LHCN-M2 (cell line): ENCODE data around the gene CDHR2. TPM values are rescaled to one million over a fixed set of nuclear protein-coding genes. Genes with fewer than 3 reads are reported as not detected.

Source experiments
- DNase-seq: peaks from one replicate; pipeline ENCODE4 v3.0.0-alpha.2; 2012; ENCODE audit warnings: low read depth
- total RNA-seq: library from RNA; depleted of rRNA; stranded (reverse); fragments of >200 nt; gene quantifications from 2 replicates; pipeline ENCODE4 v1.2.3, GENCODE V29; 2014

CDHR2 gene
- total RNA-seq, 1 experiment from 2014 or later = not detected

- no peak for DNase-seq
Observed at GRCh38 chr5:176619569-176620332, 70.6 kb downstream of the CDHR2 start.

- peak; percentile 72 for DNase-seq
Observed at GRCh38 chr5:176620333-176620981, 71.3 kb downstream of the CDHR2 start.

- peak; percentile 75 for DNase-seq
Observed at GRCh38 chr5:176621661-176622079, 72.5 kb downstream of the CDHR2 start.

DNA sequence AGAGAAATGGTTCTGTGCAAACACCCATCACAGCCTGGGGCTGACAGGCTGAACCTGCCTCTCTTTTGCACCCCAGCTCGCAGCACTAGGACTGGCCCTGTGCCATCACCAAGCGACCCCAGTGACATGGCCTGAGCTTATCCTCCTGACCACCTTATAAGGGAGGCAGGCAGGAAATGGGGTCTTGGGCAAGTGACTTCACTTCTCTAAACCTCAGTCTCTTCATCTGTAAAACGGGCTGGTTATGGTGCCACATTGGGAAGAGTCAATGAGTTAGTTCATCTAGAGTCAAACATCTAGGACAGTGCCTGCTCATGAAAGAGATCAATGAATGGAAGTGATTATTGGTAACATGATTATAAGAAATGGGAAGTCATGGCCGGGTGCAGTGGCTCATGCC is 75.0 kb downstream of the CDHR2 start:
- DNase-seq = no peak

DNA sequence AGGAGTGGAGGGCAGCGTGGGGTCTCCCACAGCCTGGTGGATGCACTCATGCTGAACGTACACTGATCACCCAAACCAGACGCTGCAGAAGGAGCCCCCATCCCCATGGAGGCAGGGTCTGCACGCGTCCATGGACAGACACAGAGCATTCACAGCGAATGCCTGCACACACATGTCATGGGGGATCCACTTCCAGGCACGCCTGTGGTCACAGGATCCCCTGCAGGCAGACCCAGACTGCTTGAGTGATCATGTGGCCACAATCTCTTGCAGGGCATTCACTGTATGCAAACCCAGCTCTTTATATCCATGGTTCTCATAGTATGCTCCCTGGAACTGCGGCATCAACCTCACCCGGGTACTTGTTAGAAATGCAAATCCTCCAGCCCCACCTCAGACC is 75.8 kb downstream of the CDHR2 start:
- DNase-seq = no peak

GRCh38 chr5:176625512-176625911 is 76.4 kb downstream of the CDHR2 start:
- DNase-seq = no peak

DNA sequence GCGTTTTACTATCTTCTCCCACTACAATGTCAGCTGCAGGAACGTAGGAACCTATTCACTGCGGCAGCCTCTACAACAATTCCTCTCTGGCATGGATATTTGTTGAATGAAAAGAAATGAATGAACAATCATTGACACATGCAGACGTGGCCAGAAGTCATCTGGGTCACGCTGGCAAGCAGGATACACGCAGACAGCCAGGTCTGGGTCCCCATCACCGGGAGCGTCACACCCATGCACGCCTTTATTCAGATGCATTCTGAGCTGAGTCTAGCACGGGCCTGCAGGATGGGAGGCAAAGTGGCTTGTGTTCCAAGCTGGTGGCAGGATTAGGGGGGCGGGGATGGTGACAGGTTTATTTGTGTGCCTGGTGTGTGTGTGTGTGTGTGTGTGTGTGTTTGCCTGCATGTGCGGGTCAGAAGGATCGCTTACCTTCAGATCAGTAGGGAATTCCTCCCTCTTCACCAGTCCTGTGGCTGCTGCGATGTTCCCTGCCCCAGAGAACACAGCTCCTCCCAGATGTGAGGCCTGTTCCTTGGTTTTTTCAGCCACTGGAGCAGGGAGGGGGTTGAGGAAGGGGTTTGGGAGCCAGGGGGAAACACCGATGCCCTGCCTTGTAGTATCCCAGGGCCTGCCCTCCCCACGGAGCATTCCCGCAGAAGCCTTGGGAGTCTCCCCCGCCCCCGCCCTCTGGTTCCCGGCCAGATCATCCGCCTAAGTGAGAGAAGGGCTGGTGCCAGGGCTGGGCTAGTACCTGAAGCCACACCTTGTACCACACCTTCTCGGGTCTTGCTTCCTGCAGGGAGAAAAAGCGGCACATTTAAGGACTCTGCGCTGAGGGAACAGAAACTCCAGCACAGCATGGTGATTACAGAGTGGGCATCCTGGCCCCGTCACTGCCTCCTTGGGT is 77.1 kb downstream of the CDHR2 start:
- no peak for DNase-seq

DNA sequence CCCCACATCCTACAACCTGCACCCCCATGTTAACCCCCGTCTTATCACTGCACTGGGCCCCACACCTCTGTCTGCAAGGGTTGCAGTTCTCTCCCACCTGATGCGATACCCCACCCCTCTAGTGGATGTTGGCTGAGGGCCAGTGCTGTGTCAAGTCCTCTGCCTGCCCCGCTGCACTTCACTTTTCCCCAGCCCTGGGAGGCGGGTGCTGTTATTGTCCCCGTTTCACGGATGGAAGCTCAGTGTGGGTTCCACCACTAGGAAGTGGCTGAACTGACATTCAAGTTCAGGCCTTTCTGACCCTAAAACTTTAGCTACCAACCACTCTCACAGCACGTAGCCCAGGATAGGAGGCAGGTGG is 77.7 kb downstream of the CDHR2 start:
- no peak for DNase-seq

DNA sequence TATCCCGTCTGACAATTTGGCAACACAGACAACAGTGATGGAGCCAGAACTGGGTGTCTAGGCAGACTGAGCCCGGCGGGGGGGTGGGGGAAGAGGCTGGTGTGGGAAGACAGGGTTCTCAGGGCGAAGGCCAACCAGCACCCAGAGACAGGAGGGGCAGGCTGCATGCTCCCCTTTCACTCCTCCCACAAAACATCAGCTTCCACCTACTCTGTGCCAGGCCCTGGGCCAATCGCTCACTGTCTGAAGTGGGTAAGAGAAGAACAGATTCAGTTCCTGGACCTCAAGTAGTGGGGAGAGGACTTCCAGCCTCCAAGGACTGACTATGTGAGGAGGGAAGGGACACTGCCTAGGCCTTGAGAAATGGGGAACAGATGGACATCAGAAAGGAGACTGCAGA is 78.4 kb downstream of the CDHR2 start:
- DNase-seq = no peak

DNA sequence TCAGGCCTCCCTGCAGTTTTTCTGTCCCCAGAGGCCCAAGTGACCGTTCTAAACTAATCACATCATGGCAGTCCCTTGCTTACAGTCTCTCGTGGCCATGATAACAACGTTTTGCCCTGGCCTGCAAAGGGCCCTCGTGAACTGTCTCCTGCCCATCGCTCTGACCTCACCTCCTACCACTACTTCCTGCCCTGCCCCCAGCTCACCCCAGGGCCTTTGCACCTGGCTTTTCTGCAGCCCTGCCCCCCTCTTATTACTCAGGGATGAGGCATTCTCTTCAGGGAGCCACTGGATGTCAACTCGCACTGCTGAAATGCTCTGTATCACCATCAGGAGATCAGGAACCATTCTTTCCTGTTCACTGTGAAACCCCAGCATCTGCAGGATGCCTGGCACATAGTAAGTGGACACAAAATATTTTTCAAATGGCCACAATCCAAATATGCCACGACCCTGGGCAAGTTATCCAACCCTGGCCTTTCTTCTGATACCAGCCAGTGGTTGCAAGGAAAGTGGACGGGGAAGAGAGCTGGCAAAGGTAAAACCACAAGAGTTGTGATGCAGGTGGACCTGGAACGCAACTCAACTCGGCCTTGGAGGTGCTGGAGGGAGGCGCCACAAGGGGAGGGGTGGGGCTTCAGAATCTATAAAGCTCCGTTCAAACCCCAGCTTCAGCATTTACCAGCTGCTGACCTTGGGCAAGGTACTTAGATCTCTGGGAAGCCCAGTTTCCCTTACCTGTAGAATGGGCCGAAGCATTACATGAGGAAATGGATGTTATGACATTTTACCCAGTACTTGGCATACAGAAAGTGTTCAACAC is 79.5 kb downstream of the CDHR2 start:
- DNase-seq = peak; percentile 44

DNA sequence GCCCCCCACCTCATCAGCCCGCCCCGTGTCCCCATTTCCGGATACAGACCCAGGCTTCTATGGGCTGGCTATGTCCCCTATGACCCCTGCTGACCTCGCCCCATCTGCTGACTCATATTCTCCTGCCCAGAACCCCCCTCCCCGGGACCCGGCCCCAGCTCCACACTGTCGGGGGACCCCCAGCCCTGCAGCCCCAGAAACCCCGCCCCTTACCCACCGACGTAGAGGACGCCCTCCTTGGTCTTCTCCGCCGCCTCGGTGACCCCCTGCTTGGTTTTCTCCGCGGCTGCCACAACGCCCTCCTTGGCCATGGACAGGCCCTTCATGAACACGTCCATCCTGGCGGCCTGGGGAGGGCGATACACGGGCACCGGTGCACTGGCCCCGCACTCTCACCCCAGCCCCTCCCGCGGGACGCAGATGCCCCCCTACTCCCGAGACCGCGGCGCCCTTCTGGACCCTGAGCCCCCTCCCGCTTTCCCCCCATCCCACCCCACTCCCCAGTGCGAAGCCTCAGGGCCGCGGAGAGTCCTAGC is 80.2 kb downstream of the CDHR2 start:
- DNase-seq = no peak

DNA sequence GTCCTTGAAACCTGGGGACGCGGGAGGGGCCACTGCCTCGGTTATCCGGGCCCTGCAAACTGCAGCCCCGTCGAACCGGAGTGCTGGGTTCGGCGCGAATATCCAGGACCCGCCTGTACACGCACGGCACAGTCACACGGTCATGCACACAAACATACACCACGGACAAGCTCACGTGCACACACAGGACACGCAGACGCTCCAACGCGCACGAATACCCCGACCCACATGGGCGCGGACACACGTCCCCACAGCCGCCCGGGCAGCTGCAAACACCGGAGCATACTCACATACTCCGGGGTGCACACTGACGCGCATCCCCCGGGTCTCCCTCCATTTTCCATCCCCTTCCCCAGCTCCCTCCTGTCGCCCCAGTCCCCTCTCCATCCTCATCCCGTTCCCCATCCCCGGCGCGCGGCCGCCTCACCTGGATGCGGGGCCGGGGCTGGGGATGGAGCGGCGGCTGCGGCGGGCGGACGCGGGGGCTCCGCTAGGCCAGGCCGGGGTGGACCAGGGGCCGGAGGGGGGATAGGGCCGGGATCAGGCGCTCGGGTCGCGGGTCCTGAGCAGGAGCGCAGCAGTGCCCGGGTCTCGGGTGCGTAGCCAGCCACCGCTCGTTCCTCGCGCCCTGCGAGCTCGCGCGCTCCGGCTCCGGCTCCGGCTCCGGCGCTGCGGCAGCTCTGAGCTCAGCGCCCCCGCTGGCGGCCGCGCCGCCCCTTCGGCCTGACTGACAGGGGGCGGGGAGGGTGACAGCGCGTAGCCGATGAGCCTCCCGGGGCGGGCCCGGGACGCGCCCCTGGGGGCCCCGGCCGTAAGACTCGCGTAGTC is 80.9 kb downstream of the CDHR2 start, which contains the start of the genes EIF4E1B and SNCB:
Gene EIF4E1B, plus strand, starts transcription at position 823 of the 828 bp plus-strand sequence. CDS start 12,113 bp downstream, outside the sequence.
Gene SNCB, minus strand, starts transcription at position 682 of the 828 bp plus-strand sequence. CDS start 880 bp downstream, outside the sequence.
- no peak for DNase-seq

- DNase-seq = no peak
Observed at GRCh38 chr5:176630681-176631222, 81.6 kb downstream of the CDHR2 start.

GRCh38 chr5:176631383-176632200 is 82.5 kb downstream of the CDHR2 start:
- DNase-seq = no peak

- DNase-seq = no peak
Observed at GRCh38 chr5:176632745-176633144, 83.6 kb downstream of the CDHR2 start.

- DNase-seq = no peak
Observed at GRCh38 chr5:176633598-176633997, 84.5 kb downstream of the CDHR2 start.

DNA sequence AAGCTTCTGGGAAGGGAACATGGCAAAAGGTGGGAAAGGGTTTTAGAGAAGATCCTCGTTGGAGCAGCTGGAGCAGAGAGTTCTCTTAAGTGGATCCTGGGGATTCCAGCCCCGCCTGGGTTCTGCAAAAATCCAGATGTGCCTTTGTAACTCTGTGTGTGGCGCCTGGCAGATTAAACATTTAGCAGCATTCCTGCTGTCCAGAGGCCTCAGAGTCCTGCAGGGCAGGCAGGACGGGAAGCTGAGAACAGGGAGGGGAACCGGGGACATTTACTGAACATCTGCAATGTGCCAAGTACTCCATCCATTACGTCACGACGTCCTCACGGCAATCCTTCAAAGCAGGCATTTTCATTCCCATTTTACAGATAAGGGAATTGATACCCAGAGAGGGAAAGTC is 87.3 kb downstream of the CDHR2 start:
- no peak for DNase-seq

DNA sequence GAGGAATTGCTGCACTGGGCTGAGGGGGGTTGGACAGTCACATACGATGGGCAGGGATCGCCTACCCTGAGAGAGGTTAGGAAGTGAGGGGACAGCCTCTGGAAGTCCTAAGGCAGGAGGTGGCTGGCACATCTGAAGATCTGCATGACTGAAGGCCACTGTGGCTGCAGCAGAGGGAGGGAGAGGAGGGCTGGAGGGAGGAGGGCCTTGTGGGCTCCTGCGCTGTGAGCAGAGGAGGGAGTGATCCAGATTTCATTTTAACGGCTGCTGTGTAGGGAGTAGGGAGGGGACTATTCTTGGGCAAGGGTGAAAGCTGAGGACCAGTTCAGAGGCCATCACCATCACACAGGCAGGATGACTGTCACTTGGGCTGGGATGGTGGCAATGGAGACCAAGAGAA is 88.4 kb downstream of the CDHR2 start:
- DNase-seq = no peak

DNA sequence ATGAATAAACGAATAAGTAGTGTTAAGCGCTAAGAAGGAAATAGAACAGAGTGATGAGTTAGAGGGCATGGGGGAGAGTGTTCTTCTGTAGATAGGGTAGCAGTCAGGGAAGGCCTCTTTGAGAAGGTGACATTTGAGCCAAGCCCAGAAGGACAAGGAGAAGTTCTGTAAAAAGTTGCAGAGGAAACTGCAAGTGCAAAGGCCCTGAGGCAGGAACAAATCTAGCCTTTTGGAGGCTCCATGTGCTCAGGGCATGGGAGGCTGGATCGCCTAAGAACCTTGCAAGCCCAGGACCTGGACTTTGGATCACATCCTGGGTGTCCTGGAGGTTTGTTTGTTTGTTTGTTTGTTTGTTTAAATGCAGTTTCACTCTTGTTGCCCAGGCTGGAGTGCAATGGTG is 89.3 kb downstream of the CDHR2 start:
- DNase-seq = no peak
